ENCODE results near the gene NRXN3. TPM values are rescaled to one million over a fixed set of nuclear protein-coding genes. Genes with fewer than 3 reads are reported as not detected.

The NRXN3 gene
- total and polyA plus RNA-seq, 2 of the 4 experiments (the other 2 are of a cell fraction): 4.8 to 25.1 TPM

DNA sequence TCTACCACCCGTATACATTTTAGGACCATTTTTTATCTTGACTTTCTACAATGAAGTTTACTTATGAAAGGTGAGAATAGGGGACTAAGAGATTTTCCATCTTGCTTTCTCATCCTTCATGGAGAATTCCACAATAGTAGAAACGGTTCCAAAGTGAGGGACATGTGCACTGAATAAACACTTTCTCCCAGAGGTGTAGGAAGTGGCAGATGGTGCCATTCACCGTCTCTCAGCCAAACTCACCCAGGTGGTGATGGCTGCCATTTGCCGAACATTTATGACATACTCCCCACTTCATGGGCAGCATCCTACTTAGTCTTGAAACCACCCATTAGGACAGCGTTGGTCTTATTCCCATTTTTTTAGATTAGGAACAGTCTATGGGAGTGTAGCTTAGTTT is 1500.6 kb downstream of the NRXN3 start:
- no peak overlapping the region for H3K4ac ChIP-seq (ENCODE audit: low read depth, low read length)
- ATAC-seq (ENCODE audit: low read depth) (no peak), DNase-seq (no peak)
- TF ChIP-seq, protein P1, sequence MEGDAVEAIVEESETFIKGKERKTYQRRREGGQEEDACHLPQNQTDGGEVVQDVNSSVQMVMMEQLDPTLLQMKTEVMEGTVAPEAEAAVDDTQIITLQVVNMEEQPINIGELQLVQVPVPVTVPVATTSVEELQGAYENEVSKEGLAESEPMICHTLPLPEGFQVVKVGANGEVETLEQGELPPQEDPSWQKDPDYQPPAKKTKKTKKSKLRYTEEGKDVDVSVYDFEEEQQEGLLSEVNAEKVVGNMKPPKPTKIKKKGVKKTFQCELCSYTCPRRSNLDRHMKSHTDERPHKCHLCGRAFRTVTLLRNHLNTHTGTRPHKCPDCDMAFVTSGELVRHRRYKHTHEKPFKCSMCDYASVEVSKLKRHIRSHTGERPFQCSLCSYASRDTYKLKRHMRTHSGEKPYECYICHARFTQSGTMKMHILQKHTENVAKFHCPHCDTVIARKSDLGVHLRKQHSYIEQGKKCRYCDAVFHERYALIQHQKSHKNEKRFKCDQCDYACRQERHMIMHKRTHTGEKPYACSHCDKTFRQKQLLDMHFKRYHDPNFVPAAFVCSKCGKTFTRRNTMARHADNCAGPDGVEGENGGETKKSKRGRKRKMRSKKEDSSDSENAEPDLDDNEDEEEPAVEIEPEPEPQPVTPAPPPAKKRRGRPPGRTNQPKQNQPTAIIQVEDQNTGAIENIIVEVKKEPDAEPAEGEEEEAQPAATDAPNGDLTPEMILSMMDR (conservative IDR thresholded peaks at IDR 0.05; ENCODE audit: low read depth, low read length): no peak
- TF ChIP-seq MAFK (IDR thresholded peaks at IDR 0.05; ENCODE audit: low read depth, low read length): no peak
- TF ChIP-seq SMC3 (IDR thresholded peaks at IDR 0.05; ENCODE audit: low read depth, low read length): no peak
- TF ChIP-seq RAD21 (IDR thresholded peaks at IDR 0.05; ENCODE audit: low read length): no peak
- TF ChIP-seq MAZ (IDR thresholded peaks at IDR 0.05; ENCODE audit: borderline replicate concordance, low read depth, low read length): no peak
- TF ChIP-seq, protein P2, sequence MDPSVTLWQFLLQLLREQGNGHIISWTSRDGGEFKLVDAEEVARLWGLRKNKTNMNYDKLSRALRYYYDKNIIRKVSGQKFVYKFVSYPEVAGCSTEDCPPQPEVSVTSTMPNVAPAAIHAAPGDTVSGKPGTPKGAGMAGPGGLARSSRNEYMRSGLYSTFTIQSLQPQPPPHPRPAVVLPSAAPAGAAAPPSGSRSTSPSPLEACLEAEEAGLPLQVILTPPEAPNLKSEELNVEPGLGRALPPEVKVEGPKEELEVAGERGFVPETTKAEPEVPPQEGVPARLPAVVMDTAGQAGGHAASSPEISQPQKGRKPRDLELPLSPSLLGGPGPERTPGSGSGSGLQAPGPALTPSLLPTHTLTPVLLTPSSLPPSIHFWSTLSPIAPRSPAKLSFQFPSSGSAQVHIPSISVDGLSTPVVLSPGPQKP (IDR thresholded peaks at IDR 0.05; ENCODE audit: borderline replicate concordance, low read depth, low read length): no peak
- TF ChIP-seq NFE2L2 (IDR thresholded peaks at IDR 0.05; ENCODE audit: low read depth, low read length): no peak
- TF ChIP-seq CHD1 (IDR thresholded peaks at IDR 0.05; ENCODE audit: low read depth, low read length): no peak
- TF ChIP-seq MXI1 (IDR thresholded peaks at IDR 0.05; ENCODE audit: borderline replicate concordance, low read depth, low read length): no peak
- H3K4me3 ChIP-seq (ENCODE audit: insufficient read depth, low read depth, low read length): no peak overlapping the region
- H3K23ac ChIP-seq (ENCODE audit: low read depth, low read length): no peak overlapping the region
- H3K36me3 ChIP-seq (ENCODE audit: control insufficient read depth, insufficient read depth, low read length): no peaks in the 10 kb centered on the region
- no peak overlapping the region for H2AK9ac ChIP-seq (replicated peaks; ENCODE audit: low read depth, low read length, poor library complexity)
- intact Hi-C loops (cut with micrococcal nuclease): no loop called here
- no peak overlapping the region for H3K14ac ChIP-seq (replicated peaks; ENCODE audit: low read depth, low read length)
- BruUV-seq (replicated peaks): no TSS peak
- no peaks in the 10 kb centered on the region for H3K4me1 ChIP-seq (ENCODE audit: control insufficient read depth, insufficient read depth, low read length)
- H4K91ac ChIP-seq (ENCODE audit: insufficient read depth, low read depth, low read length): no peak overlapping the region
- H2BK5ac ChIP-seq (ENCODE audit: low read depth, low read length, poor library complexity, severe bottlenecking): no peak overlapping the region
- no peak overlapping the region for H2AK5ac ChIP-seq (ENCODE audit: low read depth, low read length)
- no peaks in the 10 kb centered on the region for H3K9me3 ChIP-seq (ENCODE audit: control insufficient read depth, insufficient read depth, low read length)
- H2BK20ac ChIP-seq (ENCODE audit: low read depth, low read length): no peak overlapping the region
- no peak overlapping the region for H2AFZ ChIP-seq (replicated peaks; ENCODE audit: low read length, poor library complexity)
- in situ Hi-C loops (cut with MboI; ENCODE audit: low sequenced_read_pairs): no loop called here
- no peak overlapping the region for H3K9ac ChIP-seq (ENCODE audit: low read depth, low read length)
- H4K5ac ChIP-seq (ENCODE audit: low read depth, low read length): no peak overlapping the region
- no peaks in the 10 kb centered on the region for H3K27me3 ChIP-seq (ENCODE audit: control insufficient read depth, insufficient read depth, low read length)
- H3K4me2 ChIP-seq (ENCODE audit: low read depth, low read length): no peak overlapping the region
- H4K8ac ChIP-seq (ENCODE audit: low read depth in 2 of 2, low read length in 2 of 2): no peak overlapping the region
- POLR2A ChIA-PET (ENCODE audit: unreplicated experiment): no interaction called here
- WGBS, 2 experiments (ENCODE audit: extremely low coverage in 2 of 2, insufficient read length in 1 of 2): no CpG with 5 or more reads among the region's 5 CpGs
- no peaks in the 10 kb centered on the region for H3K9me1 ChIP-seq (ENCODE audit: insufficient read depth, low read length)
- no peak overlapping the region for H2BK15ac ChIP-seq (ENCODE audit: low read depth, low read length)
- H2BK120ac ChIP-seq (ENCODE audit: low read depth, low read length): no peak overlapping the region
- no peak overlapping the region for H3K18ac ChIP-seq (ENCODE audit: low read depth, low read length)
- H3K56ac ChIP-seq (ENCODE audit: extremely low read depth, insufficient read depth, low read length): no peak overlapping the region
- no peaks in the 10 kb centered on the region for H3K79me1 ChIP-seq (ENCODE audit: low read depth in 1 of 2, low read length in 2 of 2)
- CTCF ChIA-PET: no interaction called here
- dilution Hi-C loops (cut with HindIII; ENCODE audit: low sequenced_read_pairs, unreplicated experiment): no loop called here
- no peaks in the 10 kb centered on the region for H4K20me1 ChIP-seq (ENCODE audit: insufficient read depth, low read length)
- H3K27ac ChIP-seq (ENCODE audit: insufficient read depth, low read length): no peak overlapping the region

All from IMR-90 (cell line).